LNCaP clone FGC (cell line): Measurements from ENCODE around the gene RELA.

ENCODE experiments used
- DNase-seq: peaks from one replicate; pipeline ENCODE4 v3.0.0-alpha.2; 2011; ENCODE audit warnings: low read depth
- H3K4me3 ChIP-seq: 2 replicates; pipeline ENCODE4 v1.5.1; 2011; ENCODE audit warnings: mild to moderate bottlenecking, low read depth, low read length, control low read depth
- TF ChIP-seq, protein P1 (sequence below): IDR thresholded peaks from 2 replicates; pipeline ENCODE4 v1.5.1; 2012; ENCODE audit warnings: mild to moderate bottlenecking; ENCODE audit not compliant: control insufficient read depth, insufficient read depth; ENCODE audit errors: extremely low read depth

RELA gene

DNA sequence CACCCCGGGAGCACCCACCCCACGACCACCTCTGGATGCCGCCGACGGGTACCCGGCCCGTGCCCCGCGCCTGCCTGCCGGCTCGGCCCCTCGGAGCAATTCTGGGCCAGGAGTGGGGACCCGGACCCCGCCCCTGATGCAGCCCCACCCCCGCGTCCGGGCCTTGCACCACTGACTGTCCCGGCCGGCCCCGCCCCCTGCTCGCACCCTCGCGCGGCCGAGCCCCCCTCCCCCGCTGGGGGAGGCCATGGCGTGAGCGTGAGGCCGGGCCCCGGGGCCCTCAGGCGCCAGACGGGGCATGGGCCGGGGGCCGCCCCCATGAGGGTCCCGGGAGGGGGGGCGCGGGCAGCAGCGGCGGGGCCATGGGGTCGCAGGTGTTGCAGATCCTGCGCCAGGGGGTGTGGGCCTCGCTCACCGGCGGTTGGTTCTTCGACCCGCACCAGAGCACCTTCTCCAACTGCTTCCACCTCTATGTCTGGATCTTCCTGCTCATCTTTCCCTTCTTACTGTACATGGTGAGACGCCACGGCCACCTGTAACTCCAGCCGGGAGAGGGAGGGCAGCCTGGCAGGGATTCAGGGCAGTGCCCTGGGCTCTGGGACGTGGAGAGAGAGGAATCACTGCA is 46.7 kb downstream of the RELA start:
- H3K4me3 ChIP-seq: peak overlapping the region; percentile 98
- TF ChIP-seq, protein P1, sequence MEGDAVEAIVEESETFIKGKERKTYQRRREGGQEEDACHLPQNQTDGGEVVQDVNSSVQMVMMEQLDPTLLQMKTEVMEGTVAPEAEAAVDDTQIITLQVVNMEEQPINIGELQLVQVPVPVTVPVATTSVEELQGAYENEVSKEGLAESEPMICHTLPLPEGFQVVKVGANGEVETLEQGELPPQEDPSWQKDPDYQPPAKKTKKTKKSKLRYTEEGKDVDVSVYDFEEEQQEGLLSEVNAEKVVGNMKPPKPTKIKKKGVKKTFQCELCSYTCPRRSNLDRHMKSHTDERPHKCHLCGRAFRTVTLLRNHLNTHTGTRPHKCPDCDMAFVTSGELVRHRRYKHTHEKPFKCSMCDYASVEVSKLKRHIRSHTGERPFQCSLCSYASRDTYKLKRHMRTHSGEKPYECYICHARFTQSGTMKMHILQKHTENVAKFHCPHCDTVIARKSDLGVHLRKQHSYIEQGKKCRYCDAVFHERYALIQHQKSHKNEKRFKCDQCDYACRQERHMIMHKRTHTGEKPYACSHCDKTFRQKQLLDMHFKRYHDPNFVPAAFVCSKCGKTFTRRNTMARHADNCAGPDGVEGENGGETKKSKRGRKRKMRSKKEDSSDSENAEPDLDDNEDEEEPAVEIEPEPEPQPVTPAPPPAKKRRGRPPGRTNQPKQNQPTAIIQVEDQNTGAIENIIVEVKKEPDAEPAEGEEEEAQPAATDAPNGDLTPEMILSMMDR: no peak
- no peak for DNase-seq

DNA sequence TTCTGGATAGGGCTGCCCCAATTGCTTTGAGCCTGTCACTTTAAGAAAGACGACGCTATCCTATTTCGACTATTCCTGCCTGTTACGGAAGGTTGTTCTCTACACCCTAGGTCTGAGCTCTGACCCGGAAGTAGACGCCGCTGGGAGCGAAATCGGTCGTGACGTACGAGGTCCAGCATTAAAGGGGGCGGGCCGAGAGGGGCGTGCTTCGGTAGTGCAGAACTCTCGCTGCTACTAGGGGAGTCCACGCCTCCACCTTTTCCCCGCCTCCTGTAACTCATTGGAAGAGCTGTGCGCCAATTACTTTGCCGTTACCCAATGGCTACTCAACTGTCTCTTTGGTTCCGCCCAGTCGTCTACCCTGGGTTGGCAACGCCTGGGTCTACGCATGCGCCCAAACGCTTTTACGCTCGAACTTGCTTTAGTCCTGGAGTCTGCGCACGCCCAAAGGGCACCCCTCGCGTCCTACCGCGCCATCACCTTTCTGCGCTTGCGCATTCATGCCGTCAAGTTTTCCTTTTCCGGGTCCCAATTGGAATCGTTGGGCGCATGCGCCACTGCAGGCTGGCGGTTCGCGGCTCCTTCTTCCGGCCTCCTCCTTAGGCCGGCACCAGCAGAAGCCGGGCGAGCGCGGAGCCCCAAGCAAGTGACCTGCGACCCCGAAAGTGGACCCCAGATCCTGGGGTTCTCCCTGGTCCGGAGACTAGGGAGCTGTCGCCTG is 47.3 kb downstream of the RELA start, which contains the start of gene PCNX3:
Gene PCNX3 (plus strand): TSS at position 548 of the 721 bp plus-strand sequence. CDS start 536 bp downstream, outside the sequence.
- peak within 1 kb of the TSS; percentile 98 for H3K4me3 ChIP-seq
- TF ChIP-seq, protein P1: no peak
- peak; percentile 100 for DNase-seq

DNA sequence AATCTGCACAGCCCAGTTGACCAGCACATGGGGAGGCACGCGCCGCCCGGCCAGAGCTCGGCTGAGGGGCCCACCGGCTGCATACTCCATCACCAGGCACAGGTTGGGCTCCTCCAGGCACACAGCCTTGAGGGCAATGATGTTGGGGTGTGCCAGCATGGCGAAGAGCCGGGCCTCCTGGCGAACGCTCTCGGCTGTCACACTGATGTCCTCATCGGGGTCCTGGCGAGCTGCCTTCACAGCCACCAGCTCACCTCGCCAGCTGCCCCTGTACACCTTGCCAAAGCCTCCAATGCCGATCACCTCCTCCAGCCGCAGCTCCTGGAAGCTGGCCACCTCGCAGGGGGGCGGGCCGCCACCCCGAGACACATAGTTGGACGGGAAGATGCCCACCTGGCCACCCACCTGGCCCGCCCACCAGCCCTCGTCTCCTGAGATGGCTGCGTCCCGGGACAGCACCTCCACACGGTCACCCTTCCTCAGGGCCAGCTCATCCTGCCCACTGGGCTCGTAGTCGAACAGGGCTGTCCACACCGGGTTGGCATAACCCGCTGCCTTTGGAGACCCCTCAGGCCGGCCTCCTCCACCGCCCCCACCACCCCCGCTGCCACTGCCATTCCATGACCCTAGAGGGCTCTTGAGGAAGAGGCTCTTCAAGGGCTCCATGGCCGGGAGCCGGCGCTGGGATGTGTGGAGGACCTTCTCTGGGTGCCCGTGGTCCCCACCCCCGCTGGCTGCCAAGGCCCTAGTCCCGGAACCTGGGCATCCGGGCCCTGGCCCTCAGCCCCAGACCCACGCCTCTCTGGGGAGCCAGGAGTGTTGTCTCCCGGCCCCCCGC is 49.4 kb downstream of the RELA start:
- peak overlapping the region; percentile 98 for H3K4me3 ChIP-seq
- DNase-seq: no peak
- TF ChIP-seq, protein P1: no peak

DNA sequence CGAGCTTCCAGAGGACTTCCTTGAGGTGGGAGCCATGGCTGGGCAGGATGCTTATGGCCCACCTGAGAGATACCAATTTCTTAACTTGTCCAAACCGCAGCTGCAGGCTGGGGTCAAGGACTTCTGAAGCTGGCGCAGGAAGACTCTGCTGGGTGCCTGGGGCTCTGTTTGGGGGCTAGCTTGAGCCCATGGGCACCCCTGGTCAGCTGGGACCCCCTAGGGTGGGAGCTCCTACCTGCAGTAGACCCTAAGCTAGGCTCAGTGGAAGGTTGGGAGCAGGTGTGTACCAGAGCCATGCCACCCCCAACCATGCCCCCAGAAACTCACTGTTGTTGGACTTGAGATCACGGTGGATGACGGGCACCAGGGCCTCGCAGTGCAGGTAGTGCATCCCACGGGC is 50.0 kb downstream of the RELA start:
- DNase-seq: no peak
- TF ChIP-seq, protein P1: no peak
- H3K4me3 ChIP-seq: peak overlapping the region; percentile 98

DNA sequence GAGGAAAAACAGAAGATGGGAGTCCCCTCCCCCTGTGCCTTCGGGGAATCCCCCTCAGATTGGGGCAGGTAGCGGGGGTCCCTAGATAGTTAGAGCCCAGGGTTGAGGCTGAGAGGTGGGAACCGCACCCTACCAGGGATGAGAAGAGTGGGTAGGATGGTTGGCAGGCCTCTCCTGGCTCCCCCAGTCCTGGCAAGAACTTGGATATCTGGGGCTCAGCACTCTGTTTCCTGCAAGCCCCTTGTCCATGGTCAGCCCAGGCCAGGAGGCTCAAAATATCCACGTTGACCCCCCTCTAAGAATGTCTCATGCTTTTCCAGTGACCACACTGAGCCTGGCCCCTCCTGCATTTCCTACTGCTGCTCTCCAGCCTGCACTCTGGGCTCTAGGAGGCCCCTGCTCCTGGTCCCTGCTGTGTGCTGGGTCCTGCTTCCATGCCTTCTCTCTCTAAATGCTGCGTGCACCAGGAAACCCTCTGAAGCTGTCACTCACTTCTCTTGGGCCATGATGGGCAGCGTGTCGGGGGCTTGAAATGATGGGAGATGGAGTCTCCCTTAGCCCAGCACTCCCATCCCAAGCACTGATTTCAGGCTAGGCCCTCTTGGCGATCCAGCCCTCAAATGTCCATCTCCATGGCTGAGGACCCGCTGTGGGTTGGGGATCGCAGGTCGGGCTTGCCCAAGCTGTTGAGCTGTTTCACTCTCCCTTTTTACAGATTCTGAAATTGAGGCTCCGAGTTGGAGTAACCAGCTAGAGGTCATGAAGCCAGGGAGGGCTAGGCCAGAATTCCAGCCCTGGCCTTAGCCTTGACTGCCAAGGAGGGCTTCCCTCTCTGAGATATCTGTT is 50.7 kb downstream of the RELA start:
- no peak overlapping the region for H3K4me3 ChIP-seq
- no peak for DNase-seq
- TF ChIP-seq, protein P1: no peak
